ENCODE data around the gene ME1.
A peak's percentile ranks its signal among the peaks of the same experiment; 100 is the strongest.
"Not testable (repeated sequence)": the region's sequence is repeated elsewhere in the genome, so short reads cannot be mapped to it uniquely, and the experiment has no call there.

ME1 gene

GRCh38 chr6:83247471-83247870 lies 183.4 kb downstream of the ME1 start:
- DNase-seq = no peak

DNA sequence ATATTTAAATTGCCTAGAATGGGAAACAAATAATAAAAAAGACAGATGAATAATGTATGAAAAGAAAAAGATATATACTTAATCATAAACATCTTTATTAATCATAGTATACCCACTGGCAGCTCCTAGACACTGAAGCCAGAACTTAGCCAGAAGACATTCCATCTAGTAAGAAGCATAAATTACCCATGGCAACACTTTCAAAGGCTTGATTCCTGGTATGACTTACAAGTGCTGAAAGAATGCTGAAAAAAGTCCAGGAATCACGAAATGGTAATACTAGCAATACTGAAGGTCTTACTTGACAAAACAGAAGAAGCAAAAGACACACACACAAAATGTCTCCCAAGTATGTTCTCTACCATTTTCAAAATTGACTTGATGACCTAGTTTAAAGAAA lies 199.7 kb downstream of the ME1 start:
- DNase-seq = no peak

DNA sequence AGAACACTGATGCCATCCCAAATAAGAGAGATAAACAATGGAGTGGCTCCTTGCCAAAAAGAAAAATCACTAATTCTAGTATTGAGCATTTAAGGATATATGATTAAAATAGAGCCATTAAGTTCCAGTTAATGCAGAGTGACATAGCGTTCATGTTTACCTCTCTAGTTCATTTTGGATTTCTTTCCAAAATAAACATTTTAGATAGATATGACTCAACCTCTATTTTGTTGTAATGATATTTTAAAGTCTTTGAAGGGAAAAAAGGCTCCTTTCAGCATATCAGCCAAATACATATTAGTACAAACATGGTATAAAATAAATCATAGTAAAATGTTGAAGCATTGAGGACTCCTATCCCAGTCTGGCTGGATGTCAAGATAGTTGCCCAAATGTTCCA lies 204.3 kb downstream of the ME1 start:
- no peak for DNase-seq

DNA sequence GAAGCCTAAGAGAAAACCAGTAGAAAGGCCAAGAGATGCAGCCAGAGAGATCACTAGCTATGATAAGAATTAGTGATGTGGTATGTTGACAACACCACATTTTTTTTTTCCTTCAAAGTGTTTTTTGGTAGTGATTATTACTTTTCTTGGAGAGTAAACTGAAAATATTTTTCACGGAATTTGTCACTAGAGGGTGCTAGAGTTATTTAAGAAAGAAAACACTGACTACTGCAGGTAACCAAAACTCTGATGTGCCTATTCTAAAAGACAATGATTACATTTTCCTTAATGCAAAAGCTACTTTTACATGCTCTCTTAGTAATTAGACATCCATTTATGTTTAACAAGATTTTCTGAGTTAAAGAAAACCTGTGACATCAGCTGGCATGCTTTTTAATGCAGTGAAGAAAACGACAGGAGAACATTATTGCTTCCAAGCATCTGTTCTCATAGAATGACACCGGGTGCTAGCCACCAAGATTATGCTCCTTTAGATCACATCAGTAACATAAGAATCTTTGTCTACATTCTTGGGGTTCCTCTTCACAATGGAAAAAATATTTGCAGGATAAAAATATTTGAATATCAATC lies 208.9 kb downstream of the ME1 start:
- DNase-seq = peak; percentile 30

DNA sequence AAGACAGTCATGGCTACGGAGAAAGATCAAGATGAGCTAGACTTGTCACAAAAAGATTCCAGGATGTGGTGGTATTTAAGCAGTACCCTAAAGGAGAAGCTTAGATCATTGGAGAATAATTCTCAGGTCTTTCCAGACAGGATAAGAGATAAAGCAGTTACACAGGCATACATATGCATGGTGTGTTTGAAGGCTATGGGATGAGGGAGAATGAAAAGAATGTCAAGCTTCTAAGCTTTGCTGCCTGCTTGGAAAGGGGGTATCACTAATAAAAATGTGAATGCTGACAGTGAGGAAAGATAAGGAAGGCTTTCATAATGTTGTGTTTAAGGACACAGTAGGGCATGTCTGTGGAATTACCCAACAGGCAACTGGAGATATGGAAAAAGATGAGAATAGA lies 209.6 kb downstream of the ME1 start:
- no peak for DNase-seq

DNA sequence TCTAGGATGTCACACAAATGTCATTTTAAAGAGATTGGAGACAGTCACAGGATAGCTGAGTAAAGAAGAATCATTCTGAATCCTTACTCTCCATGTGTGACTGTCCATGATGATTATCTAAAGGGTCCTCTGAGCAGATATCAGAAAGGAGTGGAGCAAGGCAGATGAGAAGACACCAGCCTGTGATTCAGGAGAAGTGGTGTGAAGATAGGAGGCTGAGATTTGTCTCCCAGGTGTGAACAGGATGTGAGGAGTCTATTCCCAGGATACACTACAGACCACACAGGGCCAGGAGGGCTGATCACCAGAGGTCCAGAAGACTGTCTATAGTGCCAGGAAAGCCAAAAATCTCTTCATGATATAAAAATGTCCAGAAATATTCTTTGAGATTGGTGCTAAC lies 210.7 kb downstream of the ME1 start:
- DNase-seq = no peak

DNA sequence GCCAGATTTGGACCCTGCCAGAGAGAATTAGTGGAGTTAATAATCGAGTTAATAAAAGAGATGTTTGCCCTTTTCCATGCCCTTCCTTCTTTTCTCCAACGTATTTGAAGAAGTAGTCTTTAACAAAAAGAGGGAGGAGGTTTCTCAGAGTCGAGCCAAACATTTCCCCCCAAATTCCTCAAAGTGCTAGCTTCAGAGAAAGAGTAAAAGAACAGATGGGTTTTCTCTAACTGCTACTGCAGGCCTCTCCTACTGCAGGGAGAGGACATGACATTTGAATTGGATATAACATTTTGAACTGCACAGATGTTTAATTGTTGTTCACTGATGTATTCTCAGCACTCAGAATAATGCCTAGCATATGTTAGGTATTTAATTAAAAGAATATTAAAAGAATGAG lies 212.2 kb downstream of the ME1 start:
- no peak for DNase-seq

- no peak for DNase-seq
These were observed 214.0 kb downstream of the ME1 start for GRCh38 chr6:83216806-83217205.

- peak; percentile 67 for DNase-seq
These were observed 215.5 kb downstream of the ME1 start for GRCh38 chr6:83215131-83216047.

GRCh38 chr6:83202031-83202430 lies 228.8 kb downstream of the ME1 start:
- no peak for DNase-seq

DNA sequence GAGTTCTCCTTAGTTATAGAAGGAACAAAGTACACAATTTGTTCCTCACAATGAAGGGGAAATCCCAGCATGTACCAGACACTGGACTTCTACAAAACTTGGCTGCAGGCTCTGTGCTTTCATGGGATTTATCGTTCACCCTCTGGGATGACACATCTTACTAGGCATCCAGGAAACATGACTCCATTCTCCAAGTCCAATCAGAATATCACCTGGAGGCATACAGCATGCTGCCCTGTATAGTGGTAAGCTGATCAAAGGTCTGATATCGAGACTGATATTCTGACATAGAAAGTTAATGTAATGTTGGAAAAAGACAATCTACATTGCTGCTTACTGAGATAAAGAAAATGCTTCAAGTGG lies 231.0 kb downstream of the ME1 start:
- no peak for DNase-seq

DNA sequence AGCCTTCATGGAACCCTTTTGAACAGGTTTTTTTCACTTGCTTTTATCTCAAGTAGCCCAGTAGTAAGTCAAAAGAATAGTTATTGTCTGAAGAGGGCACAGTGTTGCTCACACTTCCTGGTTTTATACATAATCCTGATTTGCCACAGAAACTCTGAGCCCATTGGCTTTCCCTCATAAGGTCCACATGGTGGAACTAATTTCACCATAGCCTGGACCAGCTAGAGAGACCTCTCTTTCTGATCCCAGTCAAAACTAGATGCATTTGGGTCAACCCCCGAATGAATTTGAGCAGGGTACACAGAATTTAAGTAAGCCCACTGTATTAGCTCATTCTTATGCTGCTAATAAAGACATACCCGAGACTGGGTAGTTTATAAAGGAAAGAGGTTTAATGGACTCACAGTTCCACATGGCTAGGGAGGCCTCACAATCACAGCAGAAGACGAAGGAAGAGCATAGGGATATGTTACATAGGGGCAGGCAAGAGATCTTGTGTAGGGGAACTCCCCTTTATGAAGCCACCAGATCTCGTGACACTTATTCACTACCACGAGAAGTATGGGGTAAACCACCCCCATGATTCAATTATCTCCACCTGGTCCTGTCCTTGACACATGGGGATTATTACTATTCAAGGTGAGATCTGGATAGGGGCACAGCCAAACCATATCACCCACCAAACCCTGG lies 231.5 kb downstream of the ME1 start:
- no peak for DNase-seq

DNA sequence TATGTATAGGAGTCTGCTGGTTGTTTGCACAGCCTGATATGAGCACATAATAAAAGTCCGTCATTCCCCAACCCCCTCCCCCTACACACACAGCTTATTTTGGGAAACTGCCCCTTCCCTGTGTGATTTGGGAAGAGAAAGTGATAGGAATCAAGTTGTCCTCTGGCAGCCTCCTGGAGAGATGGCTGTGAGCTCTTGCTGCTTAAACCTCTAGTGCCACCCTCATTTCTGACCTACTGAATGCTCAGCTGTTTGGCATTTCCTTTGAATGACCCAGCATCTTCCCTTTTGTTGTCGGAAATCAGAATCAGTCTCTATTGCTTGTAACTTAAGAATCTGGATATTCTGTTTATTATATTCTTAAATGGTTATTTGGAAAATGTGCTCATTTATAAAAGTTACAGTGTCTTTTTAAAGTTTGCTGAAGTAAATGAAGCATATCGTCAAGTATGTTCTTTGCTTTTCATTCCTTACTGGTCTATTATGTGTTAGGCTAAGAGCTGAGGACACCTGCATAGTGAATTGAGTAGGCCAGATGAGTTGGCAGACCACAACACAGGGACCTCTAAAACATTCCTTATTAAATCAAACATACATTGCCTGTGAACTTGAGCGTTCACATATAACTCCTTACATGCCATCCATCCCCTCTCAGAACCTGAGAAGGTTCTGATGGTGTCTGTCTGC lies 232.2 kb downstream of the ME1 start:
- DNase-seq = no peak

DNA sequence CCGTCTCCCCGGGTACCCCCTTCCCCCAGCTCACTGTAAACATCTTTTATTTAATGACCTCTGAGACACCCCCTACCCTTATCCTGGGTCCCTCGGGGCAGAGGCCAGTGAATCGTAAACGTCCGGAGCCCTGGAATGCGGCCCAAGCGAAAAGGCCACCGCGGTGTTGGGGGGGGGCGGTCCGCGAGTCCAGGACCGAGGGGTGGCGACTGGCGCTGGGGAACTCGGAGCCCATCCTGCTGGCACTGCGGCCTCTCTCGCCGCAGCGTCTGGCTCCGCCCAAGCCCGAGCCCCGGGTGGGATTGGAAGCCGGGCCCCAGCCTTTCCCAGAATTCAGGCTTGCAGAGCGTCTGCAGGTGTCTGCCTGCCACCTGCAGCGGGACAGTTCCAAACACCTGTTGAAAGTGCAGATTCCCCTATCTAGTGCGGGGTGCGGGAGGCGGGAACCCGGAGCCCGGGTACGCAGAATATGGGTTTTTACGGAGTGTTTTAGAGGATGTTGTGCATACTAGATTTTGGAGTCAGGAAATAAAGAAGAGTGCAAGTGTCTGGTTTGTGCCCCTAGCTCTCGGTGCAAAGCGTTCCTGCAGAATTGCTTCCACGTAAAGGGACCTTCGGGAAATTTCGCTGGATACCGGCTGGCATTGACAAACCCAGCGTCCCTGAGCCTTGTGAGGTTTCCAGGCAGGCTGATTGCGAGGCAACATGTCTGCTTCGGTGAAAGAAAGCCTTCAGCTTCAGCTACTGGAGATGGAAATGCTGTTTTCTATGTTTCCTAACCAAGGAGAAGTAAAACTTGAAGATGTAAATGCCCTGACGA lies 236.9 kb downstream of the ME1 start:
- no peak for DNase-seq

GRCh38 chr6:83192871-83193746 lies 237.7 kb downstream of the ME1 start, which contains the start of the genes PGM3 and RWDD2A:
Gene PGM3 (minus strand): TSS chr6:83193265. CDS start chr6:83191012, 2,253 bp downstream.
Gene RWDD2A (plus strand): TSS chr6:83193357. CDS start chr6:83194452, 1,095 bp downstream.
- DNase-seq = peak; percentile 77

DNA sequence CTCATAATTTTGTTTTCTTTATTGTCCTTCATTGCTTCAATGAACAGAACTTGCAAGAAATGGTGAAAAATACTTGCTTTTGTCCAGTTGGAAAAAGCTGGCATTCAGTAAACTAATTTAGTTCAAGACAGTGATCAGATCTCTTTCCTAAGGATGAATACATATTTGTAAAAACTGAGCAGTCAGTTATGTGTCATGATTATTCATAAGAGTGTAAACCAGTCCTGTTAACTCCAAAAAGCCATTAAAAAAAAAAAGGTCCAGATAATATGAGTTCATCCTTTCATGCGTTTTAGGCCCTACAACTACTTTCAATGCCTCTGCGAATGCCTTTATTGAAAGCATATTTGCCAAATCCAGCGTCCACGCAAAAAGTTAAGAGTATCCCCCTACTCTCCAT lies 238.4 kb downstream of the ME1 start:
- no peak for DNase-seq

DNA sequence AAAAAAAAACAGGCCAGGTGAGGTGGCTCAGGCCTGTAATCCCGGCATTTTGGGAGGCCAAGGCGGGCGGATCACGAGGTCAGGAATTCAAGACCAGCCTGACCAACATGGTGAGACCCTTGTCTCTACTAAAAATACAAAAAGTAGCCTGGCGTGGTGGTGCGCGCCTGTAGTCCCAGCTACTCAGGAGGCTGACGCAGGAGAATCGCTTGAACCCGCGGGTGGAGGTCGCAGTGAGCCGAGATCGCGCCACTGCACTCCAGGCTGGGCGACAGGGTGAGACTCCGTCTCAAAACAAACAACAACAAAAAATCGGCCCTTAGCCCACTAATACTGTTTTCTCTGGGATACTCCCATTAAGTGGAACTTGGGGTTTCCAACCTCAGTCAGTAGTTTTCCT lies 238.9 kb downstream of the ME1 start:
- not testable (repeated sequence) for DNase-seq

DNA sequence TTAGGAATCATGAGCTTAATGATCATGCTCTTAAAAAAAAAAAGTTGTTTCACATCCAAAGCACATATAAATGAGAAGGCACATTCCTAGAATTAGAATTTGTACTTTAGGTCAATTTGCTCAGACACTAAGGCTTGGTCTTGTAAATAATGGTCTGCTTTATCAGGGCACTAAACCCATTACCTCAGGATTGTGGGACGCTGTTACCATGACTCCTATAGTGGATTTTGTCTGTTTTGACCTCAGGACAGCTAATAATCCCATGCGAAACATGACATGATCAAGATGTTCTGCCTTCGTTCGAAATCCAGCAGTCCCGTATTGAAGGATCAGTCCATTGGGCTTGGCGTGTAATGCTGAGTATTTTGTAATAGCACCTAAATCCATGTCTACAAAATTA lies 240.2 kb downstream of the ME1 start:
- DNase-seq = no peak

DNA sequence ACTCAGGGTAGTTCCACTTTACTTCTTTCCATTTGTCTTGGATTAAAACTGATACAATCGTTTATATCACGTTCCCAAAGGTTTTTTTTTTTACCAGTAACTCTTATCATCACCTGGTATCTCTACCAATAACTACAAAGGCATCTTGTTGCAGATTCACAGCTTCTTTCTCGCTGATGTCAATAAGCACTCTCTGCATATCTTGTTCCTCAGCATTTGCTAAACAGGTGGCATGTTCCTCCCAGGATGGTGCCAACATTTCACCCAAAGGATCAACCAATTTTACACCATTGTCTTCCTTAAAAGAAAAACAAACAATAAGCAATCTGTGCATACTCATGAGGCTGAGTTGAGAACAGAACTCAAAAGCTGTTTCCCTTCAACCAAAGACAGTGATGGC lies 242.3 kb downstream of the ME1 start:
- no peak for DNase-seq

DNA sequence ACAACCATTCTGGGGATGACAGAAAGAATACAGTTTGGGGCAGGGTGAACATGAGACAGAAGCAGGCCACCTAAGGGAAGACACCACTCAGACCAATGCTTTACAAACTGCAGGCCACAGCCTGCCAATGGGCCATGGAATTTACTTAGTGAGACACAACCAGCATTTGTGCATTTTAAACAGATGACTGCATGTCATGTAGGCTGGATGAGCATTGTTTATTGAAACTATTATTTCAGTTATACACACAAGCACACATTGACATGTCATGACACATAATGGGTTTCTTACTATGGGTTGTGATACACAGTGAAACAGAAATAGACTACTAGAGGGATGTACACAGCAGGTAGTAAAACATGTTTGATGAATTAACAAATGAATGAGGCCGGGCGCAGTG lies 245.8 kb downstream of the ME1 start:
- no peak for DNase-seq
